ENCODE measurements around the gene FAM3C.

The FAM3C gene

DNA sequence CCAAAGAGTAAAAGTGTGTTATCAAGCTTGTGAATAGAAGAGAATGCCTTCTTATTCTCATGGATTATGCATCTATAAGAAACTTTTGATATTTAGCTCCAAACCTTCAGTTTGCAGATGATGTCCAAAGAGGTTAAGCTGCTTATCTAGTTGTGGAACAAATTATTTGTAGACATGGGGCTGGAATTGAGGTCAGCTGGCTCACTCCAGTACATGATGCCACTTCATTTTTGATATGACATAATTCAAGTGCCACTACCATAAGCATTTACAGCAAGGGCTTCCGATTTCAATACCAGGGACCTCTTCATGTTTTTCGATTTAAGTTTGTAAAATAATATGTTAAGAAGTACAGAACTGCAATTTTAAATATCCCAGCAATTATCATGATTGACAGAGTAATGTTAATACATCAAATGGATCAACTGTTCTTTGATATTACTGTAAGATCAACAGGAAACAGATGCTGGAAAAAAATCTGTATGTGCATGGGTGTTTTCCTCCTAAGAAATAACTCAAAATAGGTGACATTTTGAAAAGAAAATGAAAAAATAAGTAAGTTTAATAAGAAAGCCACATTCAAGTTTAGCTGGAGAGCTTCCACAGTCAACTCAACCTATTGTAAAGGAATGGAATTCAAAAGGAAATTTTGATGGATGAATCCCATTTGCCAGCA, 12.7 kb downstream of the FAM3C start:
- no peak overlapping the region for H3K4me3 ChIP-seq (ENCODE audit: low read depth, low read length)
- TF ChIP-seq, protein P1, sequence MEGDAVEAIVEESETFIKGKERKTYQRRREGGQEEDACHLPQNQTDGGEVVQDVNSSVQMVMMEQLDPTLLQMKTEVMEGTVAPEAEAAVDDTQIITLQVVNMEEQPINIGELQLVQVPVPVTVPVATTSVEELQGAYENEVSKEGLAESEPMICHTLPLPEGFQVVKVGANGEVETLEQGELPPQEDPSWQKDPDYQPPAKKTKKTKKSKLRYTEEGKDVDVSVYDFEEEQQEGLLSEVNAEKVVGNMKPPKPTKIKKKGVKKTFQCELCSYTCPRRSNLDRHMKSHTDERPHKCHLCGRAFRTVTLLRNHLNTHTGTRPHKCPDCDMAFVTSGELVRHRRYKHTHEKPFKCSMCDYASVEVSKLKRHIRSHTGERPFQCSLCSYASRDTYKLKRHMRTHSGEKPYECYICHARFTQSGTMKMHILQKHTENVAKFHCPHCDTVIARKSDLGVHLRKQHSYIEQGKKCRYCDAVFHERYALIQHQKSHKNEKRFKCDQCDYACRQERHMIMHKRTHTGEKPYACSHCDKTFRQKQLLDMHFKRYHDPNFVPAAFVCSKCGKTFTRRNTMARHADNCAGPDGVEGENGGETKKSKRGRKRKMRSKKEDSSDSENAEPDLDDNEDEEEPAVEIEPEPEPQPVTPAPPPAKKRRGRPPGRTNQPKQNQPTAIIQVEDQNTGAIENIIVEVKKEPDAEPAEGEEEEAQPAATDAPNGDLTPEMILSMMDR (IDR thresholded peaks at IDR 0.05; ENCODE audit: control insufficient read depth, extremely low read depth, insufficient read depth), result no peak
- no peak for DNase-seq (ENCODE audit: low read depth)

DNA sequence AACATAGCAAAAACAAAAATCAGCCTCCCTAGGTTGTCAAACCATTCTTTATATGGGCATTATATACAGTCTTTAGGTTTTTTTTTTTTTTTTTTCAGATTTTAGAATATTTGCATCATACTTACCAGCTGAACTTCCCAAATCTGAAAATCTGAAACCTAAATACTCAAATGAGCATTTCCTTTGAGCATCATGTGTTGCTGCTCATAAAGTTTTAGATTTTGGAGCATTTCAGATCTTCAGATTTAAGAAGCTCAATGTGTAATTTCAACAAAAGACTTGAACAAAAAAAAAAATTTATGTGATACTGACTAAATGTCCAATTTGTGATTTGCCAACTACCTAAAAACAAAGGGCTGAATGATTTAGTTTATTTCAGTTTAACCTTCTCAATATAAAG, 13.6 kb downstream of the FAM3C start:
- H3K4me3 ChIP-seq (ENCODE audit: low read depth, low read length), result no peak overlapping the region
- no peak for DNase-seq (ENCODE audit: low read depth)
- TF ChIP-seq, protein P1 (IDR thresholded peaks at IDR 0.05; ENCODE audit: control insufficient read depth, extremely low read depth, insufficient read depth), result no peak

DNA sequence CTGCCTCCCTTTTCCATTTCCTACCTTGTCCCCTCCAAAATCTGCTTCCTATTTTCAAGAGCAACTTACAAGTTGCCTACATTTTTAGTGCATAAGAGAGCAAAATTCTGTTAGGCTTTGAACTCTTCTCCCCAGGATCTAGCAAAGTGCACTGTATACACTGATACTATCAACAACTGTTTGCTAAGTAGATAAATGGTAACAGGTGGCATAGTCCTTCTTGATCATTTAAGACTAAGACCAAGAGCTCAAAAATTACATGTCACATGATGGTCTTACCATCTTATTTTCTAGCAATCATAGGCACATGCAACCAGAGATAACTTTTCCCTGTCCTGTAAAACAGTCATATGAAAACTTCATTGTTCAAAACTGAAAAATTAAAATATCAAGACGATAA, 16.2 kb downstream of the FAM3C start:
- TF ChIP-seq, protein P1 (IDR thresholded peaks at IDR 0.05; ENCODE audit: control insufficient read depth, extremely low read depth, insufficient read depth), result no peak
- no peak overlapping the region for H3K4me3 ChIP-seq (ENCODE audit: low read depth, low read length)
- no peak for DNase-seq (ENCODE audit: low read depth)

DNA sequence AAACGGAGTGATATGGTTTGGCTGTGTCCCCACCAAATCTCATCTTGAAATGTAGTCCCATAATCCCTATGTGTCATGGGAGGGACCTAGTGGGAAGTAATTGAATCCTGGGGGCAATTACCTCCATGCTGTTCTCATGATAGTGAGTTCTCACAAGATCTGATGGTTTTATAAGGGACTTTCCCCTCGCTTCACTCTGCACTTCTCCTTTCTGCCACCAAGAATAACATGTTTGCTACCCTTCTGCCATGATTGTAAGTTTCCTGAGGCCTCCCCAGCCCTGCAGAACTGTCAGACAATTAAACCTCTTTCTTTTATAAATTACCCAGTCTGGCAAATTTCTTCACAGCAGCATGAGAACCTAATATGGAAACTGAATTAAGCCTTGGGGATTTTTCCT, 19.1 kb downstream of the FAM3C start:
- no peak for DNase-seq (ENCODE audit: low read depth)
- no peak overlapping the region for H3K4me3 ChIP-seq (ENCODE audit: low read depth, low read length)
- TF ChIP-seq, protein P1 (IDR thresholded peaks at IDR 0.05; ENCODE audit: control insufficient read depth, extremely low read depth, insufficient read depth), result no peak

DNA sequence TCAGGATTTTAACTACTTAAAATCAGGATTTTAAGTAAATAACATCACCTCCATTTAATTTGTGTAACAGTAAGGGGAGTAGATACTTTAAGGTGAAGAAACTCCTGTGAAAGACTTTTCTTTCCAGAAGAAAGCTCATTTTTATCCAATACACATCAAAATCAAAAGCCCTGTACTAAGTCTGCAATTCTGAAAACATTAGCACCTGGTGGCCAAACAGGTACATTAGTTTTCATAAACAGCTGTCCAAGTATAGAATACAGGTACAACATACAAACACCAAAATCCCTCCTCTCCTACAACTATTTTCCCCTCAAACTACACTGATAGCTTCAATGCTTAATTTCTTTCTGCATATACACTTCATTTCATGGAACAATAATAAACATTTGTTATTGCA, 22.9 kb downstream of the FAM3C start:
- no peak overlapping the region for H3K4me3 ChIP-seq (ENCODE audit: low read depth, low read length)
- TF ChIP-seq, protein P1 (IDR thresholded peaks at IDR 0.05; ENCODE audit: control insufficient read depth, extremely low read depth, insufficient read depth), result no peak
- no peak for DNase-seq (ENCODE audit: low read depth)

DNA sequence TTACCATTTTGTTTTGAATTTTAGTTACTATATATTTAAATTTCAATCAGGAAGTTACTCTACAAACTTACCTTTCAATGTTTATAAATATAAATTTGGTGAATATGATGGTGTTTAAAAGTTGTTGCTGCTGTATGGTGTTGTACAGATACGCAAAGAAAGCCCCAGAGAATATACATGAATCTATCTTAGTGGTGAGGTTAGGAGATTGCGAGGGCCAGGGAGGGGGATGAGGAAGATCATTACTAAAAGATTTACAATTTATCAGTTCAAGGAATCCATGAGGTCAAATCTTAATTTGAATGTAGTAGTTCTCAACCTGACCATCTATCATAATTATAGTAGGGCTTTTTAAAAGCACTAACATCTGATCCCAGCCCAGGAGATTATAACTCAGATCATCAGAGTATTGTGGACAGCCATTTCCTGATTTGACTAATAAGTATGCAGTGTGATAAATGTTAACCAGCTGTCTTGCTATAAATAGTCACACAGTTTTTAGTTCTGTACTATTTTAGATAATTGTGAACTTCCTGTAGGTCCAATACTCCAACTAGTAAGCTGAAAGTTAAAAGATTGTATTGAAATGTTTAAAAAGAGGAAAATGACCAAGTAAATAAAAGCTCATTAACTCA, 23.6 kb downstream of the FAM3C start:
- DNase-seq (ENCODE audit: low read depth), result no peak
- TF ChIP-seq, protein P1 (IDR thresholded peaks at IDR 0.05; ENCODE audit: control insufficient read depth, extremely low read depth, insufficient read depth), result no peak
- no peak overlapping the region for H3K4me3 ChIP-seq (ENCODE audit: low read depth, low read length)

DNA sequence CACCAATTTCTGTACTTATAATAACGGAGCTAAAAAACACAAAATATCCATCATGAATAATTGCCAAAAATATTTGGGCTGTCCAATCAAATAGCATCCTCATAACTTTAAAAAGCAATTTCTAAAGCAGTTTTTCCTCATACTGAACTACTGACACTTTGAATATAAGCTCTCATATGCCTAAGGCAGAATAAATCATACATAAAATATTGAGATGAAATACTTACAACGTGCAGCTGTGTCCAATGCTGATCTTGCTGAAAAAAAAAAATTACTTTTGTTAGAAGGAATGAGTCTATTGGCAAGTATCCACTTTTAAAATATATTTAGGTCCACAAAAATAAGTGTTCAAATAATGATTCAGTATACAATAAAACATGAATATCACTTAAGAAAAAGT, 24.2 kb downstream of the FAM3C start:
- no peak for DNase-seq (ENCODE audit: low read depth)
- H3K4me3 ChIP-seq (ENCODE audit: low read depth, low read length), result no peak overlapping the region
- TF ChIP-seq, protein P1 (IDR thresholded peaks at IDR 0.05; ENCODE audit: control insufficient read depth, extremely low read depth, insufficient read depth), result no peak
